ENCODE data around the gene BCAN. TPM values are rescaled to one million over a fixed set of nuclear protein-coding genes. Genes with fewer than 3 reads are reported as not detected.
"Not testable (repeated sequence)": the region's sequence is repeated elsewhere in the genome, so short reads cannot be mapped to it uniquely, and the experiment has no call there.

The BCAN gene
- total RNA-seq, 2 experiments from 2014 or later = not detected

GRCh38 chr1:156601892-156602291 lies 40.0 kb upstream of the BCAN start:
- Mint-ChIP-seq H3K4me1 (ENCODE audit: low read depth) (peaks cover 32% of the 10 kb centered on the region), H3K4me3 (peak overlapping the region; percentile 93), H3K9me3 (no peaks in the 10 kb centered on the region), H3K36me3 (ENCODE audit: low read depth) (peaks cover 35% of the 10 kb centered on the region), H3K27me3 (no peaks in the 10 kb centered on the region), H3K27ac (peak overlapping the region; percentile 97)
- intact Hi-C loops (cut with micrococcal nuclease) = loop anchor here (5.0 kb wide), 1 partner anchor 145 kb away; no protein-coding TSS in a partner anchor
- no peak for TF ChIP-seq CTCF (IDR thresholded peaks at IDR 0.05)
- DNase-seq = peak; percentile 26
- ChIA-PET CTCF (interaction anchor here (0.6 to 5.5 kb wide), 10 partner anchors 12 to 182 kb away, joined by 3 to 27 read pairs (median 4); partner anchors contain the start of gene NAXE), POLR2A (interaction anchor here (0.6 to 3.2 kb wide), 3 partner anchors 10 to 105 kb away, joined by 3 to 29 read pairs (median 5); partner anchors contain the start of gene NAXE)
- ATAC-seq = peak; percentile 2

- no peak for ATAC-seq
- CTCF ChIA-PET = interaction anchor here (0.9 to 5.5 kb wide), 7 partner anchors 12 to 156 kb away, joined by 3 to 27 read pairs (median 4); partner anchors contain the start of gene NAXE
- H3K27me3 Mint-ChIP-seq = no peaks in the 10 kb centered on the region
- peak; percentile 29 for TF ChIP-seq CTCF (IDR thresholded peaks at IDR 0.05)
- no peaks in the 10 kb centered on the region for H3K9me3 Mint-ChIP-seq
- POLR2A ChIA-PET = interaction anchor here (3.1 kb wide), 1 partner anchor 11 kb away, joined by 14 read pairs; the partner anchor contains the start of gene NAXE
- H3K27ac Mint-ChIP-seq = peak overlapping the region; percentile 23
- intact Hi-C loops (cut with micrococcal nuclease) = loop anchor here (5.0 kb wide), 1 partner anchor 145 kb away; no protein-coding TSS in a partner anchor
- DNase-seq = peak; percentile 41
- H3K36me3 Mint-ChIP-seq (ENCODE audit: low read depth) = peaks cover 31% of the 10 kb centered on the region
- peaks cover 32% of the 10 kb centered on the region for H3K4me1 Mint-ChIP-seq (ENCODE audit: low read depth)
- H3K4me3 Mint-ChIP-seq = peak overlapping the region; percentile 35
Observed at GRCh38 chr1:156602557-156602993, 39.3 kb upstream of the BCAN start.

- not testable (repeated sequence) for H3K36me3 Mint-ChIP-seq (ENCODE audit: low read depth); H3K27ac Mint-ChIP-seq; DNase-seq; ATAC-seq; H3K27me3 Mint-ChIP-seq; H3K4me3 Mint-ChIP-seq; H3K9me3 Mint-ChIP-seq
- intact Hi-C loops (cut with micrococcal nuclease) = loop anchor here (5.0 kb wide), 1 partner anchor 220 kb away; no protein-coding TSS in a partner anchor
- ChIA-PET CTCF (interaction anchor here (0.9 to 3.0 kb wide), 12 partner anchors 8 to 222 kb away, joined by 3 to 36 read pairs (median 15); partner anchors contain the start of genes NAXE and TTC24), POLR2A (interaction anchor here (0.7 to 0.8 kb wide), 2 partner anchors 8 to 146 kb away, joined by 3 to 5 read pairs; no protein-coding TSS in a partner anchor)
- H3K4me1 Mint-ChIP-seq (ENCODE audit: low read depth) = peaks cover 14% of the 10 kb centered on the region
Observed at GRCh38 chr1:156607344-156607743, 34.6 kb upstream of the BCAN start.

- ChIA-PET POLR2A (interaction anchor here (0.7 to 1.4 kb wide), 3 partner anchors 9 to 147 kb away, joined by 3 to 5 read pairs (median 3); no protein-coding TSS in a partner anchor), CTCF (interaction anchor here (0.7 to 3.0 kb wide), 34 partner anchors 8 to 222 kb away, joined by 3 to 36 read pairs (median 6); partner anchors contain the start of genes NAXE, NES and TTC24)
- Mint-ChIP-seq H3K9me3 (no peaks in the 10 kb centered on the region), H3K36me3 (ENCODE audit: low read depth) (no peaks in the 10 kb centered on the region), H3K27ac (peak overlapping the region; percentile 50), H3K4me1 (ENCODE audit: low read depth) (peaks cover 8% of the 10 kb centered on the region), H3K4me3 (no peak overlapping the region), H3K27me3 (peaks cover 3% of the 10 kb centered on the region)
- peak; percentile 86 for TF ChIP-seq CTCF (IDR thresholded peaks at IDR 0.05)
- intact Hi-C loops (cut with micrococcal nuclease) = loop anchor here (1.0 to 5.0 kb wide), 3 partner anchors 25 to 221 kb away; no protein-coding TSS in a partner anchor
- peak; percentile 98 for ATAC-seq
- DNase-seq = peak; percentile 77
Observed at GRCh38 chr1:156608036-156608674, 33.8 kb upstream of the BCAN start.

GRCh38 chr1:156608981-156609380 lies 32.9 kb upstream of the BCAN start:
- H3K27ac Mint-ChIP-seq = no peak overlapping the region
- H3K36me3 Mint-ChIP-seq (ENCODE audit: low read depth) = no peaks in the 10 kb centered on the region
- H3K9me3 Mint-ChIP-seq = no peaks in the 10 kb centered on the region
- H3K27me3 Mint-ChIP-seq = peaks cover 3% of the 10 kb centered on the region
- ATAC-seq (peak; percentile 86), DNase-seq (peak; percentile 82)
- no peak overlapping the region for H3K4me3 Mint-ChIP-seq
- intact Hi-C loops (cut with micrococcal nuclease) = loop anchor here (1.0 to 5.0 kb wide), 3 partner anchors 26 to 222 kb away; no protein-coding TSS in a partner anchor
- peaks cover 8% of the 10 kb centered on the region for H3K4me1 Mint-ChIP-seq (ENCODE audit: low read depth)
- POLR2A ChIA-PET = interaction anchor here (1.4 kb wide), 1 partner anchor 18 kb away, joined by 3 read pairs; no protein-coding TSS in a partner anchor
- peak; percentile 61 for TF ChIP-seq CTCF (IDR thresholded peaks at IDR 0.05)
- CTCF ChIA-PET = interaction anchor here (0.9 to 3.0 kb wide), 28 partner anchors 8 to 223 kb away, joined by 3 to 36 read pairs (median 6); partner anchors contain the start of genes NAXE, NES and TTC24

- intact Hi-C loops (cut with micrococcal nuclease); ATAC-seq; H3K27ac Mint-ChIP-seq; H3K9me3 Mint-ChIP-seq; DNase-seq; H3K4me3 Mint-ChIP-seq; H3K27me3 Mint-ChIP-seq; POLR2A ChIA-PET; H3K36me3 Mint-ChIP-seq (ENCODE audit: low read depth); H3K4me1 Mint-ChIP-seq (ENCODE audit: low read depth): not testable (repeated sequence)
- CTCF ChIA-PET = interaction anchor here (0.7 to 6.5 kb wide), 5 partner anchors 16 to 224 kb away, joined by 3 to 88 read pairs (median 4); no protein-coding TSS in a partner anchor
Observed at GRCh38 chr1:156610072-156610471, 31.8 kb upstream of the BCAN start.

Data from activated CD8-positive, alpha-beta T cell treated with anti-CD3 and anti-CD28 coated beads for 36 hours (primary cell).